HepG2 (cell line): ENCODE measurements around the gene TAF1B. TPM values are rescaled to one million over a fixed set of nuclear protein-coding genes. Genes with fewer than 3 reads are reported as not detected.

Experiments used
- CAMTA2 ChIP-seq: sonication (generic); formaldehyde crosslinking; IDR thresholded peaks from 2 replicates; pipeline ENCODE4 v1.4.0; 2020; ENCODE audit warnings: mild to moderate bottlenecking, missing genetic modification reagents, borderline replicate concordance
- KLF16 ChIP-seq, 2 experiments: sonication (generic) in 1 of 2; formaldehyde crosslinking in 1 of 2; IDR thresholded peaks; 2 replicates each; pipeline versions ENCODE4 v1.6.1 to v1.8.0; 2016 to 2023; ENCODE audit warnings: missing genetic modification reagents in 2 of 2, missing compliant biosample characterization in 1 of 2
- PLRG1 ChIP-seq: fragments of 450-650 bp; conservative IDR thresholded peaks from 2 replicates; pipeline ENCODE4 v1.6.1; 2016
- RARA ChIP-seq: IDR thresholded peaks from 2 replicates; pipeline ENCODE4 v1.6.1; 2016; ENCODE audit warnings: missing genetic modification reagents, missing compliant biosample characterization
- RFXAP ChIP-seq: sonication (generic); formaldehyde crosslinking; IDR thresholded peaks from 2 replicates; pipeline ENCODE4 v1.4.0; 2020; ENCODE audit warnings: missing genetic modification reagents, borderline replicate concordance
- RNF2 ChIP-seq: fragments of 450-650 bp; conservative IDR thresholded peaks from 2 replicates; pipeline ENCODE4 v1.6.1; 2016; ENCODE audit warnings: low read depth
- SMAD3 ChIP-seq: sonication (generic); formaldehyde crosslinking; IDR thresholded peaks from 2 replicates; pipeline ENCODE4 v1.4.0; 2020; ENCODE audit warnings: missing genetic modification reagents
- ZFP36L1 ChIP-seq: sonication (generic); formaldehyde crosslinking; IDR thresholded peaks from 2 replicates; pipeline ENCODE4 v1.8.0; 2022; ENCODE audit warnings: mild to moderate bottlenecking, missing genetic modification reagents, moderate library complexity
- ZFY ChIP-seq: sonication (generic); formaldehyde crosslinking; IDR thresholded peaks from 2 replicates; pipeline ENCODE4 v1.4.0; 2020; ENCODE audit warnings: missing genetic modification reagents
- ZIK1 ChIP-seq: sonication (generic); formaldehyde crosslinking; IDR thresholded peaks from 2 replicates; pipeline ENCODE4 v1.5.0; 2020; ENCODE audit warnings: mild to moderate bottlenecking, low read depth, missing genetic modification reagents, borderline replicate concordance
- ZNF451 ChIP-seq: sonication (generic); formaldehyde crosslinking; IDR thresholded peaks from 2 replicates; pipeline ENCODE4 v1.5.0; 2020; ENCODE audit warnings: mild to moderate bottlenecking, missing genetic modification reagents
- ZNF496 ChIP-seq: sonication (generic); formaldehyde crosslinking; IDR thresholded peaks from 2 replicates; pipeline ENCODE4 v1.8.1; 2023; ENCODE audit warnings: mild to moderate bottlenecking, moderate library complexity, missing genetic modification reagents; ENCODE audit not compliant: insufficient replicate concordance
- ZNF589 ChIP-seq: sonication (generic); formaldehyde crosslinking; conservative IDR thresholded peaks from 2 replicates; pipeline ENCODE4 v1.8.0; 2022; ENCODE audit warnings: mild to moderate bottlenecking, moderate library complexity, missing genetic modification reagents
- ZNF678 ChIP-seq: sonication (generic); formaldehyde crosslinking; IDR thresholded peaks from 2 replicates; pipeline ENCODE4 v1.4.0; 2020; ENCODE audit warnings: mild to moderate bottlenecking, missing genetic modification reagents
- ZNF782 ChIP-seq: sonication (generic); formaldehyde crosslinking; IDR thresholded peaks from 2 replicates; pipeline ENCODE4 v1.4.0; 2020; ENCODE audit warnings: missing genetic modification reagents, mild to moderate bottlenecking, borderline replicate concordance
- polyA plus RNA-seq, 8 experiments: library from polyadenylated mRNA; depleted of rRNA in 3 of 8; stranded (reverse) in 7 of 8; unstranded in 1 of 8; fragments of >200 nt; fragmentation: Illumina TruSeq in 4 of 8; extraction: Trizol in 4 of 8; gene quantifications; 2 replicates each; pipeline versions ENCODE4 v1.2.1 to v1.2.3, GENCODE V29; 2011 to 2016; ENCODE audit warnings: low read depth in 4 of 8, missing spikeins in 1 of 8, mixed read lengths in 1 of 8; ENCODE audit not compliant: insufficient read depth in 1 of 8
- total RNA-seq, 5 experiments: library from RNA; depleted of rRNA; stranded (reverse); fragments of >200 nt; fragmentation: Illumina TruSeq; extraction: Trizol; gene quantifications; 2 replicates each; pipeline ENCODE4 v1.2.3, GENCODE V29; 2016; ENCODE audit warnings: low read depth in 1 of 5
- TF ChIP-seq, protein P1 (sequence below): IDR thresholded peaks from 2 replicates; pipeline ENCODE4 v1.4.0; 2020; ENCODE audit warnings: mild to moderate bottlenecking, missing genetic modification reagents
- TF ChIP-seq, protein P2 (sequence below): sonication (generic); formaldehyde crosslinking; IDR thresholded peaks from 2 replicates; pipeline ENCODE4 v1.5.0; 2020; ENCODE audit warnings: missing genetic modification reagents, mild to moderate bottlenecking, borderline replicate concordance
- TF ChIP-seq, protein P3 (sequence below): sonication (generic); formaldehyde crosslinking; IDR thresholded peaks from 2 replicates; pipeline ENCODE4 v1.4.0; 2020; ENCODE audit warnings: missing genetic modification reagents
- TF ChIP-seq, protein P4 (sequence below): sonication (generic); formaldehyde crosslinking; IDR thresholded peaks from 2 replicates; pipeline ENCODE4 v1.8.1; 2023; ENCODE audit warnings: mild to moderate bottlenecking, inconsistent platforms, moderate library complexity, missing genetic modification reagents, borderline replicate concordance

TAF1B gene
- total and polyA plus RNA-seq, 2 of the 13 experiments (the other 11 are each of a cell fraction or from before 2014, with no cell fraction given): 13.3 to 27.7 TPM

DNA sequence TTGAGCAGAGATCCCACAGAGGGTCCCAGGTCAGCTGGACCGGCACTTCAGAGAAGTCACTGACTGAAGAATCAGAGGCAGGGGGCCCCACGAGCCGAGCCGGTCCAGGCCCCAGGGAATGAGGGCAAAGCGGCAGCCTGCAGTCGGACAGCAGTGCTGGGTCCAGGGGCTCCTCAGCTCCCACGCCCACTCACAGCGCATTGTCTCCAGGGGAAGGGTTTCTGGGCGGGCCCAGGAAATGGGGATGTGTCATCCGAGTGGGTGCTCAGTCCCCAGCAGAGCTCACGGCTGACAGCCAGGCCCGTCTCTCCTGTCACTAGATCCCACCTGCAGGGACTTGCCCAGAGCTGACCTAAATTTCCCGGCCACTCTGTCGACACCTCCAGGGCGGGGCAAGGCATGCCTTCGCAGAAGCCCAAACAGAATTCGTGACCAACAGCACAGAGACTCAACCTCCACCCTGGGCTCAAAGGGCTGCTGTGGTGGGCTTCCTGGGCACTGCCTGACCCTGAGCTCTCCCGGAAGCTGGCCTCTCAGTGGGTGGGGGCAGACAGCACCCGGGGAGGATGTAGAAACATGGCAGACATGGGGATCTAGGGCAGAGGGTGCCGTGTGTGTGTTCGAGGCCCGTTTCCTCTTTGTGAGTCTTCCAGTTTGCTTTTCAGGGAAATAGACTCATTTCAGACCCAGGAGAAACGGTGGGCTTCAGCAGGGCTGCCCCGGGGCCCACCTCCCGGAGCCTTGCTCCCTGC, 42.1 kb upstream of the TAF1B start (continued):
- no peak for TF ChIP-seq RFXAP (CRISPR knock-in tag)
- no peak for TF ChIP-seq PLRG1
- TF ChIP-seq ZNF451 (CRISPR knock-in tag): no peak
- TF ChIP-seq ZIK1 (CRISPR knock-in tag): no peak
- no peak for TF ChIP-seq KLF16 (CRISPR knock-in tag; IDR thresholded peaks at IDR 0.05)
- TF ChIP-seq, protein P1, sequence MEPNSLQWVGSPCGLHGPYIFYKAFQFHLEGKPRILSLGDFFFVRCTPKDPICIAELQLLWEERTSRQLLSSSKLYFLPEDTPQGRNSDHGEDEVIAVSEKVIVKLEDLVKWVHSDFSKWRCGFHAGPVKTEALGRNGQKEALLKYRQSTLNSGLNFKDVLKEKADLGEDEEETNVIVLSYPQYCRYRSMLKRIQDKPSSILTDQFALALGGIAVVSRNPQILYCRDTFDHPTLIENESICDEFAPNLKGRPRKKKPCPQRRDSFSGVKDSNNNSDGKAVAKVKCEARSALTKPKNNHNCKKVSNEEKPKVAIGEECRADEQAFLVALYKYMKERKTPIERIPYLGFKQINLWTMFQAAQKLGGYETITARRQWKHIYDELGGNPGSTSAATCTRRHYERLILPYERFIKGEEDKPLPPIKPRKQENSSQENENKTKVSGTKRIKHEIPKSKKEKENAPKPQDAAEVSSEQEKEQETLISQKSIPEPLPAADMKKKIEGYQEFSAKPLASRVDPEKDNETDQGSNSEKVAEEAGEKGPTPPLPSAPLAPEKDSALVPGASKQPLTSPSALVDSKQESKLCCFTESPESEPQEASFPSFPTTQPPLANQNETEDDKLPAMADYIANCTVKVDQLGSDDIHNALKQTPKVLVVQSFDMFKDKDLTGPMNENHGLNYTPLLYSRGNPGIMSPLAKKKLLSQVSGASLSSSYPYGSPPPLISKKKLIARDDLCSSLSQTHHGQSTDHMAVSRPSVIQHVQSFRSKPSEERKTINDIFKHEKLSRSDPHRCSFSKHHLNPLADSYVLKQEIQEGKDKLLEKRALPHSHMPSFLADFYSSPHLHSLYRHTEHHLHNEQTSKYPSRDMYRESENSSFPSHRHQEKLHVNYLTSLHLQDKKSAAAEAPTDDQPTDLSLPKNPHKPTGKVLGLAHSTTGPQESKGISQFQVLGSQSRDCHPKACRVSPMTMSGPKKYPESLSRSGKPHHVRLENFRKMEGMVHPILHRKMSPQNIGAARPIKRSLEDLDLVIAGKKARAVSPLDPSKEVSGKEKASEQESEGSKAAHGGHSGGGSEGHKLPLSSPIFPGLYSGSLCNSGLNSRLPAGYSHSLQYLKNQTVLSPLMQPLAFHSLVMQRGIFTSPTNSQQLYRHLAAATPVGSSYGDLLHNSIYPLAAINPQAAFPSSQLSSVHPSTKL (CRISPR knock-in tag): peak; percentile 52
- TF ChIP-seq ZFP36L1: no peak
- no peak for TF ChIP-seq ZNF496 (CRISPR knock-in tag)
- peak; percentile 37 for TF ChIP-seq ZFY (CRISPR knock-in tag)
- TF ChIP-seq, protein P2, sequence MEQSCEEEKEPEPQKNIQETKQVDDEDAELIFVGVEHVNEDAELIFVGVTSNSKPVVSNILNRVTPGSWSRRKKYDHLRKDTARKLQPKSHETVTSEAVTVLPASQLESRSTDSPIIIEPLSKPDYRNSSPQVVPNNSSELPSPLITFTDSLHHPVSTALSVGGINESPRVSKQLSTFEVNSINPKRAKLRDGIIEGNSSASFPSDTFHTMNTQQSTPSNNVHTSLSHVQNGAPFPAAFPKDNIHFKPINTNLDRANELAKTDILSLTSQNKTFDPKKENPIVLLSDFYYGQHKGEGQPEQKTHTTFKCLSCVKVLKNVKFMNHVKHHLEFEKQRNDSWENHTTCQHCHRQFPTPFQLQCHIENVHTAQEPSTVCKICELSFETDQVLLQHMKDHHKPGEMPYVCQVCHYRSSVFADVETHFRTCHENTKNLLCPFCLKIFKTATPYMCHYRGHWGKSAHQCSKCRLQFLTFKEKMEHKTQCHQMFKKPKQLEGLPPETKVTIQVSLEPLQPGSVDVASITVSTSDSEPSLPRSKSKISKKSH (CRISPR knock-in tag): no peak
- TF ChIP-seq, protein P3, sequence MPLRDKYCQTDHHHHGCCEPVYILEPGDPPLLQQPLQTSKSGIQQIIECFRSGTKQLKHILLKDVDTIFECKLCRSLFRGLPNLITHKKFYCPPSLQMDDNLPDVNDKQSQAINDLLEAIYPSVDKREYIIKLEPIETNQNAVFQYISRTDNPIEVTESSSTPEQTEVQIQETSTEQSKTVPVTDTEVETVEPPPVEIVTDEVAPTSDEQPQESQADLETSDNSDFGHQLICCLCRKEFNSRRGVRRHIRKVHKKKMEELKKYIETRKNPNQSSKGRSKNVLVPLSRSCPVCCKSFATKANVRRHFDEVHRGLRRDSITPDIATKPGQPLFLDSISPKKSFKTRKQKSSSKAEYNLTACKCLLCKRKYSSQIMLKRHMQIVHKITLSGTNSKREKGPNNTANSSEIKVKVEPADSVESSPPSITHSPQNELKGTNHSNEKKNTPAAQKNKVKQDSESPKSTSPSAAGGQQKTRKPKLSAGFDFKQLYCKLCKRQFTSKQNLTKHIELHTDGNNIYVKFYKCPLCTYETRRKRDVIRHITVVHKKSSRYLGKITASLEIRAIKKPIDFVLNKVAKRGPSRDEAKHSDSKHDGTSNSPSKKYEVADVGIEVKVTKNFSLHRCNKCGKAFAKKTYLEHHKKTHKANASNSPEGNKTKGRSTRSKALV: no peak
- no peak for TF ChIP-seq ZNF782 (CRISPR knock-in tag)
- no peak for TF ChIP-seq ZNF678 (CRISPR knock-in tag)
- no peak for TF ChIP-seq RNF2
- no peak for TF ChIP-seq ZNF589 (CRISPR knock-in tag)
- TF ChIP-seq CAMTA2 (CRISPR knock-in tag): no peak
- TF ChIP-seq, protein P4, sequence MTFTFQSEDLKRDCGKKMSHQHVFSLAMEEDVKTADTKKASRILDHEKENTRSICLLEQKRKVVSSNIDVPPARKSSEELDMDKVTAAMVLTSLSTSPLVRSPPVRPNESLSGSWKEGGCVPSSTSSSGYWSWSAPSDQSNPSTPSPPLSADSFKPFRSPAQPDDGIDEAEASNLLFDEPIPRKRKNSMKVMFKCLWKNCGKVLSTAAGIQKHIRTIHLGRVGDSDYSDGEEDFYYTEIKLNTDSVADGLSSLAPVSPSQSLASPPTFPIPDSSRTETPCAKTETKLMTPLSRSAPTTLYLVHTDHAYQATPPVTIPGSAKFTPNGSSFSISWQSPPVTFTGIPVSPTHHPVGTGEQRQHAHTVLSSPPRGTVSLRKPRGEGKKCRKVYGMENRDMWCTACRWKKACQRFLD (CRISPR knock-in tag): no peak
- TF ChIP-seq SMAD3: no peak
- peak; percentile 40; the same call in 1 of the 2 replicates for TF ChIP-seq RARA (CRISPR knock-in tag)
